Esophagus muscularis mucosa (tissue), 4 donors: ENCODE results near the gene TREML4. TPM values are rescaled to one million over a fixed set of nuclear protein-coding genes. Genes with fewer than 3 reads are reported as not detected.

Experiments used
- DNase-seq: peaks from one replicate; pipeline ENCODE4 v3.0.0-alpha.2; 2017; ENCODE audit errors: extremely low spot score
- H3K27ac ChIP-seq, 4 donors: fragments of 200-600 bp; sonication (generic); replicated peaks in 1 of 4; 1 replicate in 3 of 4; 2 replicates in 1 of 4; pipeline ENCODE4 v1.5.1; 2016 to 2019; ENCODE audit warnings: mild to moderate bottlenecking in 1 of 4
- H3K27me3 ChIP-seq, 4 donors: fragments of 200-600 bp; sonication (generic); one replicate each; pipeline versions ENCODE4 v1.5.1 to v1.6.0; 2016 to 2019
- H3K36me3 ChIP-seq, 4 donors: fragments of 200-600 bp; sonication (generic); one replicate each; pipeline ENCODE4 v1.5.1; 2016 to 2019
- H3K4me1 ChIP-seq, 4 donors: fragments of 200-600 bp; sonication (generic); one replicate each; pipeline ENCODE4 v1.5.1; 2016 to 2019
- H3K4me3 ChIP-seq, 4 donors: fragments of 200-600 bp; sonication (generic); 1 replicate in 2 of 4; 2 replicates in 2 of 4; pipeline ENCODE4 v1.5.1; 2016 to 2019; ENCODE audit warnings: mild to moderate bottlenecking in 4 of 4, moderate library complexity in 1 of 4
- H3K9me3 ChIP-seq, 4 donors: fragments of 200-600 bp; sonication (generic); 1 replicate in 3 of 4; 2 replicates in 1 of 4; pipeline ENCODE4 v1.5.1; 2016 to 2019
- CTCF ChIP-seq, 3 experiments: fragments of 200-600 bp in 2 of 3; fragments of 450-650 bp in 1 of 3; sonication (generic) in 2 of 3; IDR thresholded peaks; one replicate each; pipeline ENCODE4 v1.5.1; 2017 to 2019; ENCODE audit warnings: antibody characterized with exemption in 3 of 3, mild to moderate bottlenecking in 2 of 3, moderate library complexity in 1 of 3
- EP300 ChIP-seq: sonication (generic); formaldehyde crosslinking; IDR thresholded peaks from one replicate; pipeline ENCODE4 v1.6.1; 2017; ENCODE audit warnings: antibody characterized with exemption
- POLR2A ChIP-seq: fragments of 450-650 bp; IDR thresholded peaks from one replicate; pipeline ENCODE4 v1.6.1; 2017; ENCODE audit warnings: antibody characterized with exemption, moderate library complexity, mild to moderate bottlenecking, low read depth
- POLR2AphosphoS5 ChIP-seq, 2 donors: sonication (generic); formaldehyde crosslinking; IDR thresholded peaks; one replicate each; pipeline ENCODE4 v1.6.1; 2017; ENCODE audit warnings: antibody characterized with exemption in 2 of 2
- WGBS: methylation state at CpG from one replicate; pipeline ENCODE4 v1.1.5; 2018; 5-methylcytosine and 5-hydroxymethylcytosine counted together
- intact Hi-C: fragments of 100-400 bp; cut with DNase I; formaldehyde crosslinking; loops from one replicate; pipeline ENCODE4 v1.15.1; 2023
- total RNA-seq, 4 donors: library from RNA; depleted of rRNA; stranded (reverse); fragments of >200 nt; gene quantifications; one replicate each; pipeline versions ENCODE4 v1.1.0 to v1.2.1, GENCODE V29; 2016

Gene TREML4
- total RNA-seq, 4 donors from 2014 or later = not detected

DNA sequence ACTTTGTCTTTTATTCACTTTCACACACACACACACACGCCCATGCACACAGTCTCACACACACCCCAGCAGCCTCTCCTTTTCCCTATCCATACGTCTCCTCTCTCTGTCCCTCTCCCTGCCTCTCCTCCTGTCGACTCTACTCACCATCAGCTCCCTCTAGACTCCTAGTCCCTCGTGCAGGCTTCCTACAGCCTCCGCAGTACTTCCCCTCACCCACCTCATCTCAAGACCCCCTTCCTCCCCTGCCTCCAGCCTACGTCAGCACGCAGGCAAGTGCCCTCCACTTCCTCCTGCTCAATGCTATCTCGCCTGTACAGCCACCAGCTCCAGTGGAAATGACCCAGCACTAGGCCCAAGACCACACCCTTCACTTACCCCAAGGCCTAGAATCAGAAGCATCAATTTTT lies 26.4 kb upstream of the TREML4 start:
- intact Hi-C loops = no loop called here
- peak; percentile 75 for DNase-seq
- no peaks in the 10 kb centered on the region for H3K9me3 ChIP-seq
- 65% methylated on average over 8 of the region's 8 CpGs for WGBS
- H3K27me3 ChIP-seq = no peaks in the 10 kb centered on the region
- H3K4me3 ChIP-seq = no peak overlapping the region
- TF ChIP-seq CTCF (IDR thresholded peaks at IDR 0.05) (no peak), POLR2AphosphoS5 (IDR thresholded peaks at IDR 0.05) (no peak), POLR2A (no peak), EP300 (no peak)
- no peaks in the 10 kb centered on the region for H3K36me3 ChIP-seq
- no peak overlapping the region for H3K27ac ChIP-seq
- peaks cover 0 to 6% (median 0%) of the 10 kb centered on the region in 4 donors for H3K4me1 ChIP-seq

- 85% methylated on average over 1 of the region's 1 CpG for WGBS
- Histone ChIP-seq H3K36me3 (no peaks in the 10 kb centered on the region), H3K27ac (no peak overlapping the region), H3K27me3 (no peaks in the 10 kb centered on the region), H3K4me3 (no peak overlapping the region), H3K4me1 (peaks cover 0 to 6% (median 0%) of the 10 kb centered on the region in 4 donors), H3K9me3 (peaks cover 0 to 6% (median 0%) of the 10 kb centered on the region in 4 donors)
- DNase-seq = no peak
- no peak for TF ChIP-seq POLR2AphosphoS5 (IDR thresholded peaks at IDR 0.05)
- TF ChIP-seq EP300 = no peak
- TF ChIP-seq POLR2A = no peak
- TF ChIP-seq CTCF (IDR thresholded peaks at IDR 0.05) = no peak
- intact Hi-C loops = no loop called here
Observed at GRCh38 chr6:41204156-41204555, 24.0 kb upstream of the TREML4 start.

GRCh38 chr6:41208439-41209106 lies 19.6 kb upstream of the TREML4 start:
- H3K4me3 ChIP-seq = no peak overlapping the region
- H3K27me3 ChIP-seq = peaks cover 0 to 6% (median 0%) of the 10 kb centered on the region in 4 donors
- peak; percentile 31 for DNase-seq
- no peak for TF ChIP-seq POLR2AphosphoS5 (IDR thresholded peaks at IDR 0.05)
- no peak for TF ChIP-seq CTCF (IDR thresholded peaks at IDR 0.05)
- TF ChIP-seq POLR2A = no peak
- TF ChIP-seq EP300 = no peak
- intact Hi-C loops = no loop called here
- no peaks in the 10 kb centered on the region for H3K4me1 ChIP-seq
- no peak overlapping the region for H3K27ac ChIP-seq
- whole genome bisulfite sequencing = 70% methylated on average over 7 of the region's 7 CpGs
- peaks cover 0 to 6% (median 0%) of the 10 kb centered on the region in 4 donors for H3K9me3 ChIP-seq
- no peaks in the 10 kb centered on the region for H3K36me3 ChIP-seq

DNA sequence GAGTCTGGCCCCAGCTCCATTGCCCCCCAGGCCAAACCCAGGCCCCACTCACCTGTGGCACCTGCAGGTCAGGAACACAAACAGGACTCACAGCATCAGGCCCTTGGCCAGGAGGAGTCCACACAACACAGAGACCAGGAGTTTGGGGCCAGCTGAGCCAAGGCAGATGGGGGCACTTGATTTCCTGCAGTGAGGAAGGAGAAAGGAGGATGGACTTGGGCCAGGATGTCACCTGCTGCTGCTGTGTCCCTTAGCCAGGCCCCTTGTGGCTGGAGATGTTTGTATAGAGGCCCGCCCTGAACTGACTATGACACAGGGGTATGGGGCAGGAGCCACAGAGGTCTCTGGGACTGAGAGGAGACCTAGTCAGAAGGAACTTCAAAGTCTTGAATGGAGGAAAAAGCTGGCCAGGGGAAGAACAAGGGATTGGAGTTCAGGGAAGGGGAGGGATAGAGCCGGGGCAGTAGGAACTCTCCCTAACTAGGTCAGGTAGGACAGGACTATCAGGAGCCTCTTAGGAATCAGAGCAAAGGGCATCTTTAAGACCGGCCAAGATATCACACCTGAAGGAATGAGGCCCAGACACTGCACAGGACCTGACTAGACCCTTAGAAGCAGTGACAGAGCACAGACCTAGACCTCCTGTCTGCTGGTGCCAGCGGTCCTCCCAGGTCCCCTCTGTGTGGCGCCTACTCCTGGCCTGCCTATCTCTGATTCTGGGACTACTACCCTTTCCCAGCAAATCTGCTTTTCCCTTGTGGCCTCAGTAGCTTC lies 18.4 kb upstream of the TREML4 start:
- Histone ChIP-seq H3K36me3 (no peaks in the 10 kb centered on the region), H3K27me3 (peaks cover 0 to 14% (median 0%) of the 10 kb centered on the region in 4 donors), H3K4me3 (no peak overlapping the region), H3K4me1 (no peaks in the 10 kb centered on the region), H3K9me3 (peaks cover 0 to 11% (median 3%) of the 10 kb centered on the region in 4 donors), H3K27ac (no peak overlapping the region)
- DNase-seq = peak; percentile 82
- intact Hi-C loops = no loop called here
- 89% methylated on average over 5 of the region's 5 CpGs for WGBS
- TF ChIP-seq CTCF (IDR thresholded peaks at IDR 0.05) (no peak), POLR2AphosphoS5 (IDR thresholded peaks at IDR 0.05) (no peak), POLR2A (no peak), EP300 (no peak)
